OCI-LY1 (cell line): ENCODE measurements around the gene LSM4.

Source experiments
- H2AFZ ChIP-seq: fragments of 200-600 bp; sonication (generic), shearing (Covaris generic); 2 replicates; pipeline ENCODE4 v1.6.0; 2014; ENCODE audit warnings: antibody characterized with exemption, mild to moderate bottlenecking, low read length
- H3F3A ChIP-seq: fragments of 200-600 bp; sonication (generic), shearing (Covaris generic); 2 replicates; pipeline ENCODE4 v1.6.0; 2014; ENCODE audit warnings: mild to moderate bottlenecking, antibody characterized with exemption, low read length, moderate library complexity; ENCODE audit not compliant: insufficient read depth
- H3K27ac ChIP-seq: fragments of 200-600 bp; sonication (generic); 2 replicates; pipeline ENCODE4 v1.5.1; 2014; ENCODE audit warnings: low read length, mixed run types, mild to moderate bottlenecking, low read depth; ENCODE audit not compliant: poor library complexity, severe bottlenecking
- H3K27me3 ChIP-seq: fragments of 200-600 bp; sonication (generic); 2 replicates; pipeline ENCODE4 v1.6.0; 2014; ENCODE audit warnings: antibody characterized with exemption, mild to moderate bottlenecking, low read length, moderate library complexity; ENCODE audit not compliant: insufficient read depth
- H3K36me3 ChIP-seq: fragments of 200-600 bp; sonication (generic); 2 replicates; pipeline ENCODE4 v1.6.1; 2014; ENCODE audit warnings: mild to moderate bottlenecking, antibody characterized with exemption, low read length, moderate library complexity, mixed read lengths; ENCODE audit not compliant: insufficient read depth
- H3K4me1 ChIP-seq: fragments of 200-600 bp; sonication (generic); 2 replicates; pipeline ENCODE4 v1.5.1; 2014; ENCODE audit warnings: mild to moderate bottlenecking, low read length, moderate library complexity; ENCODE audit not compliant: insufficient read depth, severe bottlenecking
- H3K4me2 ChIP-seq: fragments of 200-600 bp; sonication (generic), shearing (Covaris generic); 2 replicates; pipeline ENCODE4 v1.6.1; 2014; ENCODE audit warnings: low read length
- H3K4me3 ChIP-seq: fragments of 200-600 bp; sonication (generic); 2 replicates; pipeline ENCODE4 v1.5.1; 2014; ENCODE audit warnings: low read length, low read depth, mild to moderate bottlenecking, mixed read lengths; ENCODE audit not compliant: poor library complexity, severe bottlenecking
- H3K79me2 ChIP-seq: fragments of 200-600 bp; shearing (Covaris generic); 2 replicates; pipeline ENCODE4 v1.6.1; 2016; ENCODE audit warnings: mixed run types, low read length, mixed read lengths; ENCODE audit not compliant: insufficient read depth
- H3K9ac ChIP-seq: fragments of 200-600 bp; sonication (generic), shearing (Covaris generic); 2 replicates; pipeline ENCODE4 v1.6.1; 2014; ENCODE audit warnings: mild to moderate bottlenecking, low read length, mixed read lengths
- H3K9me2 ChIP-seq: fragments of 200-600 bp; sonication (generic), shearing (Covaris generic); 2 replicates; pipeline ENCODE4 v1.6.1; 2014; ENCODE audit warnings: low read depth, mild to moderate bottlenecking, low read length, mixed read lengths
- H3K9me3 ChIP-seq: fragments of 200-600 bp; shearing (Covaris generic); 2 replicates; pipeline ENCODE4 v1.6.1; 2014; ENCODE audit warnings: low read length, mixed read lengths
- H4K20me1 ChIP-seq: fragments of 200-600 bp; sonication (generic), shearing (Covaris generic); 2 replicates; pipeline ENCODE4 v1.6.0; 2016; ENCODE audit warnings: mild to moderate bottlenecking, low read length; ENCODE audit not compliant: insufficient read depth
- EZH2 ChIP-seq: fragments of 200-600 bp; sonication (generic), shearing (Covaris generic); IDR thresholded peaks from 2 replicates; pipeline ENCODE4 v1.8.0; 2017; ENCODE audit warnings: borderline replicate concordance, mixed run types, mild to moderate bottlenecking, antibody characterized with exemption, low read length, moderate library complexity, mixed read lengths
- TF ChIP-seq, protein P1 (sequence below): fragments of 200-600 bp; sonication (generic), shearing (Covaris generic); IDR thresholded peaks from 2 replicates; pipeline ENCODE4 v1.5.1; 2017; ENCODE audit warnings: mild to moderate bottlenecking, antibody characterized with exemption, low read length, moderate library complexity, mixed read lengths

The LSM4 gene

DNA sequence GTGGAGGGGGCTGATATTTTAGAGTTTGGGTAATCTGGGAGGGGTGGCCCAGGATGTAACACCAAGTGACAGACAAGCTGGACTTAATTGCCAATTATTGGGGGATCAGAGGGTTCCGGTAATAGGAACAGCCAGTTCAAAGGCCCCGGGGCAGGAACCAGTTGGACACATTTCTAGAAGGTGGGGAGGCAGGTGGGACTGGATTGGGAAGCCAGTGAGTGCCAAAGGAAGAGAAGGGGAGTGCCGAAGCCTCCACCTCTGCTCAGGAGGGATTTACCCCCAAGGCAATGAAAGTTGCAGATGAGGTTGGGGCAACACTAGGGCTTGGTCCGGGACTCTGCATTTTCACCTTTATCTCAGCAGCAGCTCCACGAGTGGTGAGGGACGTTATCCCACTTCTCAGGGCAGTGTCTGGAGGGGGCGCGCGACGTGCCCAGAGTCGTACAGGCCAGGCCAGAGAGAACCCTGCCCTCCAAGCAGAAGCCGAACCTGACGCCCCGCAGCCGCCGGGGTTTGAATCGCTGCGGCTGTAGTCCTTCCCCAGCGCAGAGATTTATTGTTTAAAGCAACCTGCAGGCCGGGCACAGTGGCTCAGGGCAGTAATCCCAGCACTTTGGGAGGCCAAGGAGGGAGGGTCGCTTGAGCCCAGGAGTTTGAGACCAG lies 35.8 kb downstream of the LSM4 start:
- Histone ChIP-seq H3K36me3 (no peaks in the 10 kb centered on the region), H3K4me3 (no peak overlapping the region), H3K27ac (no peak overlapping the region), H3K27me3 (no peaks in the 10 kb centered on the region; the same call in 1 of the 2 replicates), H3F3A (no peaks in the 10 kb centered on the region), H2AFZ (no peak overlapping the region), H3K9me2 (no peaks in the 10 kb centered on the region), H3K9ac (no peak overlapping the region), H3K9me3 (no peaks in the 10 kb centered on the region), H3K4me2 (no peak overlapping the region), H4K20me1 (no peaks in the 10 kb centered on the region), H3K4me1 (peaks cover 13% of the 10 kb centered on the region), H3K79me2 (no peaks in the 10 kb centered on the region)
- TF ChIP-seq EZH2 = no peak
- TF ChIP-seq, protein P1, sequence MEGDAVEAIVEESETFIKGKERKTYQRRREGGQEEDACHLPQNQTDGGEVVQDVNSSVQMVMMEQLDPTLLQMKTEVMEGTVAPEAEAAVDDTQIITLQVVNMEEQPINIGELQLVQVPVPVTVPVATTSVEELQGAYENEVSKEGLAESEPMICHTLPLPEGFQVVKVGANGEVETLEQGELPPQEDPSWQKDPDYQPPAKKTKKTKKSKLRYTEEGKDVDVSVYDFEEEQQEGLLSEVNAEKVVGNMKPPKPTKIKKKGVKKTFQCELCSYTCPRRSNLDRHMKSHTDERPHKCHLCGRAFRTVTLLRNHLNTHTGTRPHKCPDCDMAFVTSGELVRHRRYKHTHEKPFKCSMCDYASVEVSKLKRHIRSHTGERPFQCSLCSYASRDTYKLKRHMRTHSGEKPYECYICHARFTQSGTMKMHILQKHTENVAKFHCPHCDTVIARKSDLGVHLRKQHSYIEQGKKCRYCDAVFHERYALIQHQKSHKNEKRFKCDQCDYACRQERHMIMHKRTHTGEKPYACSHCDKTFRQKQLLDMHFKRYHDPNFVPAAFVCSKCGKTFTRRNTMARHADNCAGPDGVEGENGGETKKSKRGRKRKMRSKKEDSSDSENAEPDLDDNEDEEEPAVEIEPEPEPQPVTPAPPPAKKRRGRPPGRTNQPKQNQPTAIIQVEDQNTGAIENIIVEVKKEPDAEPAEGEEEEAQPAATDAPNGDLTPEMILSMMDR = no peak

DNA sequence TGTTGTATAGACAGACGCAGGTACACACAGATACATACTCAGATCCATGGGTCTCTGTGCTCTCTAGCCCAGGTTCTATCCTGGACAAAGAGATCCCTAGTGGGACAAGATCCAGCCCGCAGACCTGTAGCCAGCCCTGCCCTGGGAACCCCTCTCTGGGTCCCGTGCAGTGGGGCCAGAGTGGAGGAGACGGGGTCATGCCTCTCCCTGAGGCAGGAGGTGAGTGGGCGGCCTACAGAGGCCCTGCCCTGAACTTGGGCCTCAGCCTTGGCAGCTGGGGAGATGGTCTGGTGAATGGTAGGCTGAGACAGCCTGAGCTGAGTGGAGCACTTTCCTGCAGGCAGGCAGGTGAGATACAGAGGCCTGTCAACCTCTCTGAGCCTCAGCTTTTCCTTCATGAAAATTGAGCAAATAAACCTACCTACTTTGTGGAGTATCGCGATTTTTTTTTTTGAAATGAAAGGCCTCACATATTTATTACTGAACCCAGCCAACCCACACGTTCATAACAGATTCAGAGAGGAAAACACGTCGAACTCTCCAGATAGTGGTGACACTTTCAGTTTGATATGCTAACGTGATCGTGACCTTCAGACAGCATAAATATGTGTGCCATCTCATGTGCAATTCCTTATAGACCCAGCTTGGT lies 38.0 kb downstream of the LSM4 start:
- no peaks in the 10 kb centered on the region for H4K20me1 ChIP-seq
- no peak for TF ChIP-seq EZH2
- TF ChIP-seq, protein P1 = no peak
- H2AFZ ChIP-seq = no peak overlapping the region
- H3K4me2 ChIP-seq = no peak overlapping the region
- no peaks in the 10 kb centered on the region for H3K79me2 ChIP-seq
- H3K9me3 ChIP-seq = no peaks in the 10 kb centered on the region
- H3K9ac ChIP-seq = no peak overlapping the region
- H3K36me3 ChIP-seq = no peaks in the 10 kb centered on the region
- no peaks in the 10 kb centered on the region for H3K9me2 ChIP-seq
- no peaks in the 10 kb centered on the region for H3F3A ChIP-seq
- no peak overlapping the region for H3K27ac ChIP-seq
- no peaks in the 10 kb centered on the region for H3K27me3 ChIP-seq
- peaks cover 8% of the 10 kb centered on the region for H3K4me1 ChIP-seq
- no peak overlapping the region for H3K4me3 ChIP-seq

DNA sequence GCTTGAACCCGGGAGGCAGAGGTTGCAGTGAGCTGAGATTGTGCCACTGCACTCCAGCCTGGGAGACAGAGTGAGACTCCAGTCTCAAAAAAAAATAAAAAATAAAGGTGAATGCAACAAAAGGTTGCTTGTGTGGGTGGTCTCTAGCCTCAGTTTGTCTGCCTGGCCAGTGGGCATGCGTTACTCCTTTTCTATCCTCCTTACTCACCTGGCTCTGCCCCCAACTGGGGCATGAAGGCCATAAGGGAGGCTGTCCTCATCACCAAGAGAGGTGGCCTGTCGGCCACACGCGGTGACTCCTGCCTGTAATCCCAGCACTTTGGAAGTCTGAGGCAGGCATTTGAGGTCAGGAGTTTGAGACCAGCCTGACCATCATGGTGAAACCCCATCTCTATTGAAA lies 39.5 kb downstream of the LSM4 start:
- H3K9ac ChIP-seq = no peak overlapping the region
- TF ChIP-seq EZH2 = no peak
- TF ChIP-seq, protein P1 = no peak
- H3F3A ChIP-seq = no peaks in the 10 kb centered on the region
- H3K4me2 ChIP-seq = no peak overlapping the region
- peaks cover 18% of the 10 kb centered on the region for H3K4me1 ChIP-seq
- no peaks in the 10 kb centered on the region for H3K9me3 ChIP-seq
- H3K27ac ChIP-seq = no peak overlapping the region
- H3K79me2 ChIP-seq = no peaks in the 10 kb centered on the region
- H4K20me1 ChIP-seq = no peaks in the 10 kb centered on the region
- H3K4me3 ChIP-seq = no peak overlapping the region
- no peak overlapping the region for H2AFZ ChIP-seq
- no peaks in the 10 kb centered on the region for H3K27me3 ChIP-seq
- H3K9me2 ChIP-seq = no peaks in the 10 kb centered on the region
- H3K36me3 ChIP-seq = peaks cover 5% of the 10 kb centered on the region; the same call in 1 of the 2 replicates
